ENCODE data around the gene TUBGCP5.

GRCh38 chr15:22951381-22952280, 87.7 kb downstream of the TUBGCP5 start:
- no peak for TF ChIP-seq POLR2A (IDR thresholded peaks at IDR 0.05; ENCODE audit: low read depth, low read length)
- no peak for TF ChIP-seq POLR2AphosphoS5 (IDR thresholded peaks at IDR 0.05; ENCODE audit: low read depth, low read length)
- TF ChIP-seq TAF1 (IDR thresholded peaks at IDR 0.05; ENCODE audit: low read depth, low read length), result no peak

All from GM12891 (cell line).